Neuronal stem cell (in vitro differentiated cells): ENCODE results near the gene LOC128125822.

Source experiments
- DNase-seq: peaks from one replicate; pipeline ENCODE4 v3.0.0-alpha.2; 2013; ENCODE audit warnings: low spot score
- H2AFZ ChIP-seq: one replicate; pipeline ENCODE4 v1.6.1; 2013; ENCODE audit warnings: mild to moderate bottlenecking, low read length, inconsistent platforms
- H2AK5ac ChIP-seq: 2 replicates; pipeline ENCODE4 v1.6.1; 2013; ENCODE audit warnings: low read depth, mild to moderate bottlenecking, inconsistent platforms, low read length, moderate library complexity, mixed read lengths
- H2BK120ac ChIP-seq: 2 replicates; pipeline ENCODE4 v1.6.1; 2013; ENCODE audit warnings: low read depth, mild to moderate bottlenecking, inconsistent platforms, low read length, moderate library complexity, mixed read lengths
- H2BK12ac ChIP-seq: one replicate; pipeline ENCODE4 v1.6.1; 2013; ENCODE audit warnings: low read length, inconsistent platforms
- H2BK15ac ChIP-seq: 2 replicates; pipeline ENCODE4 v1.6.1; 2013; ENCODE audit warnings: mild to moderate bottlenecking, low read length, inconsistent platforms, mixed read lengths
- H2BK5ac ChIP-seq: one replicate; pipeline ENCODE4 v1.6.1; 2013; ENCODE audit warnings: inconsistent platforms, mild to moderate bottlenecking, low read length, moderate library complexity
- H3K14ac ChIP-seq: one replicate; pipeline ENCODE4 v1.6.1; 2013; ENCODE audit warnings: low read length, inconsistent platforms
- H3K18ac ChIP-seq: 2 replicates; pipeline ENCODE4 v1.6.1; 2013; ENCODE audit warnings: low read length, inconsistent platforms
- H3K23ac ChIP-seq: 2 replicates; pipeline ENCODE4 v1.6.1; 2013; ENCODE audit warnings: low read depth, mild to moderate bottlenecking, mixed read lengths, low read length, inconsistent platforms; ENCODE audit not compliant: poor library complexity
- H3K27ac ChIP-seq: replicated peaks from 3 replicates; pipeline ENCODE4 v1.5.1; 2013; ENCODE audit warnings: low read length, inconsistent platforms
- H3K27me3 ChIP-seq, 3 experiments: 2 replicates each; pipeline ENCODE4 v1.6.1; 2013; ENCODE audit warnings: low read length in 3 of 3, mild to moderate bottlenecking in 2 of 3, inconsistent platforms in 1 of 3, low read depth in 1 of 3, mixed read lengths in 1 of 3, moderate library complexity in 1 of 3; ENCODE audit not compliant: control insufficient read depth in 3 of 3, insufficient read depth in 3 of 3
- H3K36me3 ChIP-seq, 2 donors: replicated peaks in 1 of 2; 2 replicates each; pipeline ENCODE4 v1.6.1; 2013; ENCODE audit warnings: low read length in 2 of 2; ENCODE audit not compliant: control insufficient read depth in 2 of 2, insufficient read depth in 2 of 2
- H3K4ac ChIP-seq: 2 replicates; pipeline ENCODE4 v1.6.1; 2013; ENCODE audit warnings: inconsistent platforms, mild to moderate bottlenecking, low read length, moderate library complexity
- H3K4me1 ChIP-seq, 2 donors: 1 replicate in 1 of 2; 2 replicates in 1 of 2; pipeline ENCODE4 v1.6.1; 2013; ENCODE audit warnings: low read length in 2 of 2, low read depth in 1 of 2; ENCODE audit not compliant: control insufficient read depth in 2 of 2, insufficient read depth in 1 of 2
- H3K4me2 ChIP-seq: one replicate; pipeline ENCODE4 v1.6.1; 2013; ENCODE audit warnings: mild to moderate bottlenecking, low read length, inconsistent platforms; ENCODE audit not compliant: insufficient read depth, poor library complexity, severe bottlenecking
- H3K4me3 ChIP-seq, 2 donors: 2 replicates each; pipeline ENCODE4 v1.5.1; 2013; ENCODE audit warnings: low read length in 2 of 2, mild to moderate bottlenecking in 2 of 2, inconsistent platforms in 1 of 2, moderate library complexity in 1 of 2
- H3K79me1 ChIP-seq: one replicate; pipeline ENCODE4 v1.6.1; 2013; ENCODE audit warnings: low read depth, mild to moderate bottlenecking, inconsistent platforms, low read length, moderate library complexity
- H3K9ac ChIP-seq: one replicate; pipeline ENCODE4 v1.6.1; 2013; ENCODE audit warnings: mild to moderate bottlenecking, low read depth, low read length, inconsistent platforms; ENCODE audit not compliant: poor library complexity
- H3K9me3 ChIP-seq, 2 donors: replicated peaks in 1 of 2; 2 replicates each; pipeline versions ENCODE3 to v1.6.1; 2013; ENCODE audit warnings: low read length in 2 of 2, mild to moderate bottlenecking in 2 of 2, inconsistent platforms in 1 of 2, low read depth in 1 of 2, mixed read lengths in 1 of 2, moderate library complexity in 1 of 2; ENCODE audit not compliant: control insufficient read depth in 2 of 2, insufficient read depth in 1 of 2
- H4K8ac ChIP-seq: one replicate; pipeline ENCODE4 v1.6.1; 2013; ENCODE audit warnings: low read depth, mild to moderate bottlenecking, inconsistent platforms, low read length, moderate library complexity
- H4K91ac ChIP-seq: one replicate; pipeline ENCODE4 v1.6.1; 2013; ENCODE audit warnings: low read length, low read depth, mild to moderate bottlenecking, inconsistent platforms; ENCODE audit not compliant: poor library complexity
- WGBS, 2 donors: extraction: QIAGEN DNeasy Blood & Tissue Kit; methylation state at CpG; one replicate each; pipeline ENCODE4 v1.1.7; 2013; ENCODE audit warnings: missing lambda C conversion rate in 2 of 2, mixed read lengths in 1 of 2; ENCODE audit not compliant: insufficient read length in 2 of 2, insufficient replicate concordance in 1 of 2; ENCODE audit errors: extremely low coverage in 2 of 2; 5-methylcytosine and 5-hydroxymethylcytosine counted together

LOC128125822 gene

DNA sequence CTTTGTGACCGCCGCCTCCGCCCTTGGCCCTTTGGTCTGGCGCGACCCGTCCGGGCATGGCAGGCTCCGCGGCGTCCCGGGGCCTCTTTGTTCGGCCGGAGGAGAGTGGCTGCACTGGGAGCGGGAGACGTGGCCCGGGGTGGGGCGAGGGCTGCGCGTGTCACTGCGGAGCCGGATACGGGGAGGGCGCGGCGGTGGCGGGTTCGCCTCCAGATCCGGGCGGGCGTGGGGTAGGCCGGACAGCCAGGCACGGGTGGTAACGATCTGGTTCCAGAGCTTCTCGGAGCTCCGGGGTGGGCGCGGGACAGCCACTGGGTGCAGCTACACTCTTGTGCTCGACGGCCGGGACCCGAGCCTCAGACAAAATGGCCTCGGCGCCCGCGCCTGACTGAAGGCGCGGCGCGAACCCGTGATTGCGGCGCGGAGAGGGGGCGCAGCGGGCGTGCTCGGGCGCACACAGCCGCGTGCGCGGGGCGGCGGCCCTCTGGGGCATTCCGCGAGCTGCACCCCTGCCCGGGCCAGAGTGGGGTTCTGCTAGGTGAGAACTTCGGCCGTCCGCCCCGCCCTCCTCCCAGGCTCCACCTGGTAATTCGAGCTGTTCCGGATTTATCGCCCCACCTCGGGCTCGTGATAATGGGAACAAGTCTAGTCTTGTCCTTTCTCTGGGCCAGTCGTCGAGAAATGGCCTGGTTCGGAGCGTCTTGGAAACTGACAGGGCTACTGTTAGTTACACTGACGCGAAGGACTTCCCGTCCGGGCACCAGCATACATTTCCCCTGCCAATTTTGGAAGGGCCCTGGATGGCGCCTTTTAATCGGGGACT, 1.0 kb downstream of the LOC128125822 start:
- H3K4me2 ChIP-seq: peak overlapping the region; percentile 68
- H3K4ac ChIP-seq: peak overlapping the region; percentile 84
- peak overlapping the region; percentile 100 for H3K9ac ChIP-seq
- peak overlapping the region; percentile 96 for H2BK5ac ChIP-seq
- H3K14ac ChIP-seq: peak overlapping the region; percentile 89
- peak; percentile 59 for DNase-seq
- no peak overlapping the region for H4K91ac ChIP-seq
- H3K4me1 ChIP-seq: peaks cover 0 to 12% of the 10 kb centered on the region in 2 donors
- peaks cover 6% of the 10 kb centered on the region for H3K79me1 ChIP-seq
- H3K18ac ChIP-seq: peak overlapping the region; percentile 100
- peak overlapping the region; percentile 43 for H2AFZ ChIP-seq
- peak overlapping the region; percentile 17 for H4K8ac ChIP-seq
- peak overlapping the region; percentile 82 for H3K27ac ChIP-seq
- peaks cover 3 to 45% of the 10 kb centered on the region in 2 donors for H3K36me3 ChIP-seq
- H3K27me3 ChIP-seq: no peaks in the 10 kb centered on the region
- no peaks in the 10 kb centered on the region for H3K9me3 ChIP-seq
- peak overlapping the region; percentile 100 for H3K23ac ChIP-seq
- H2BK120ac ChIP-seq: peak overlapping the region; percentile 98
- peak overlapping the region; percentile 97 for H2BK15ac ChIP-seq
- H3K4me3 ChIP-seq: peak overlapping the region; percentile 64 to 99
- H2BK12ac ChIP-seq: peak overlapping the region; percentile 22
- H2AK5ac ChIP-seq: peak overlapping the region; percentile 98
- no CpG with 5 or more reads among the region's 86 CpGs for whole genome bisulfite sequencing, 2 donors

DNA sequence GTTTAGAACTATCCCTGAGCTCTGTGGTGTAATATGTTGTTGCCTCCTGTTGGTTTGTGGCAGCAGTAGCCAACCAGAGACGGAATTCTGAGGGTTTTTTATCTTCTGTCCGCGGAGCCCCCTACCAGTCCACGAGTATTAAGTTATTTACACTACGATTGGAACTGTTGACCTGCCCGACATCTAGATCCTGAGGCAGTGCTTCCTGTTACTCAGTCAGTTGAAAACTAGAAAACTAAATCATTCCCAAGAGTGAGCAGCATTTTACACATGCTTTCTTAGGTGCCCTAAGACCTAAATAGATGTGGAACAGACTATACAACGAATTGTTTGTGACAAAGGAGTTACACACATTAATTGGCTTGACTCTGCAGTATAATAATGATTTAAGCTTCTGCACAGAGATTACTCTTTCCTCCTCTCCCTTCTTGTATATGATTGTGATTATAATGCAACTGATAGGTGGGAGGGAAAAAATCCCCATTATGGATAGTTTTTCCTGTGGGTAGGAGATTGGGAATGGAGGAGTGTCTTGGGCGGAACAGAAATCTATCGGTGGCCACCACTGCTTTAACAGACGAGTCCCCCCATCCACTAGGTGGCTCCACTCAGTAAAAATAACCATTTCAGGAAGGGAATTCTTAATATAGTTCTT, 1.7 kb downstream of the LOC128125822 start:
- peak; percentile 40 for DNase-seq
- Histone ChIP-seq H3K4ac (no peak overlapping the region), H2AFZ (no peak overlapping the region), H2AK5ac (no peak overlapping the region), H3K4me3 (peak overlapping the region; percentile 64 to 99), H2BK12ac (no peak overlapping the region), H3K14ac (no peak overlapping the region), H3K9ac (peak overlapping the region; percentile 53), H3K4me2 (peak overlapping the region; percentile 68), H3K79me1 (peaks cover 6% of the 10 kb centered on the region), H3K9me3 (no peaks in the 10 kb centered on the region), H3K18ac (no peak overlapping the region), H3K23ac (no peak overlapping the region), H4K91ac (no peak overlapping the region), H3K36me3 (peaks cover 4 to 52% of the 10 kb centered on the region in 2 donors), H2BK120ac (no peak overlapping the region), H3K27me3 (no peaks in the 10 kb centered on the region), H3K27ac (peak overlapping the region; percentile 82), H3K4me1 (peaks cover 0 to 12% of the 10 kb centered on the region in 2 donors), H2BK15ac (no peak overlapping the region), H2BK5ac (no peak overlapping the region), H4K8ac (no peak overlapping the region)
- WGBS, 2 donors: no CpG with 5 or more reads among the region's 10 CpGs

DNA sequence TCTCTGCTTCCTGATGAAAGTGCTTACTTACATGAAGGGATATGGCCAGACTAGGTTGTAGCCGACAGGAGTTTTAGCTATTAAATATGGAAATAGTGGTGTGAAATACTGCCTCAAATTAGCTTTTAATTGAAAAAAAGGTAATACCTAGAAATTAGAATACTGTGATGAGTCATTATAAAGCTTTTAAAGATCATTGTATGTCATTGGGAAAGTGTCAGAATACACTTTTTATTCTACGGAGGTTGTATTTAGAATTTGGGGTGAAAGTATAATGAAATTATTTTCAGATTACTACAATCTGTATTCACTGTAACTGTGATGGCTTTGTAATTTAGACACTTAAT, 2.2 kb downstream of the LOC128125822 start:
- Histone ChIP-seq H2BK12ac (no peak overlapping the region), H3K18ac (no peak overlapping the region), H3K14ac (no peak overlapping the region), H3K23ac (no peak overlapping the region), H4K8ac (no peak overlapping the region), H2BK5ac (no peak overlapping the region), H3K36me3 (peaks cover 5 to 57% of the 10 kb centered on the region in 2 donors), H3K4me2 (peak overlapping the region; percentile 68), H2AFZ (no peak overlapping the region), H3K79me1 (peaks cover 6% of the 10 kb centered on the region), H2BK15ac (no peak overlapping the region), H3K4me3 (peak overlapping the region; percentile 64 to 99), H3K27ac (no peak overlapping the region), H3K4ac (no peak overlapping the region), H2AK5ac (no peak overlapping the region), H2BK120ac (no peak overlapping the region), H3K4me1 (peaks cover 0 to 12% of the 10 kb centered on the region in 2 donors), H3K27me3 (no peaks in the 10 kb centered on the region), H4K91ac (no peak overlapping the region), H3K9ac (no peak overlapping the region), H3K9me3 (no peaks in the 10 kb centered on the region)
- DNase-seq: no peak
- WGBS, 2 donors: no CpG with 5 or more reads among the region's 2 CpGs

GRCh38 chr6:63576147-63576772, 4.0 kb downstream of the LOC128125822 start:
- Histone ChIP-seq H3K27ac (no peak overlapping the region), H4K8ac (no peak overlapping the region), H3K4me2 (no peak overlapping the region), H3K36me3 (peaks cover 11 to 74% of the 10 kb centered on the region in 2 donors), H2BK15ac (no peak overlapping the region), H2AK5ac (no peak overlapping the region), H3K9me3 (no peaks in the 10 kb centered on the region), H3K4me1 (peaks cover 0 to 9% of the 10 kb centered on the region in 2 donors), H2BK120ac (no peak overlapping the region), H3K4me3 (no peak overlapping the region), H3K79me1 (peaks cover 6% of the 10 kb centered on the region), H3K14ac (no peak overlapping the region), H3K23ac (no peak overlapping the region), H2BK12ac (no peak overlapping the region), H3K27me3 (no peaks in the 10 kb centered on the region), H3K4ac (no peak overlapping the region), H2BK5ac (no peak overlapping the region), H2AFZ (no peak overlapping the region), H4K91ac (no peak overlapping the region), H3K9ac (no peak overlapping the region), H3K18ac (no peak overlapping the region)
- no CpG with 5 or more reads among the region's 3 CpGs for WGBS, 2 donors
- no peak for DNase-seq
